Caco-2 (cell line): ENCODE data around the gene ATXN1. TPM values are rescaled to one million over a fixed set of nuclear protein-coding genes. Genes with fewer than 3 reads are reported as not detected.
A peak's percentile ranks its signal among the peaks of the same experiment; 100 is the strongest.

Experiments
- BruUV-seq: library from RNA; stranded (reverse); fragments of 400-500 nt; replicated peaks from 2 replicates; lab custom pipeline; 2021; lab: Mats Ljungman, UMichigan
- CTCF ChIA-PET: fragments of 300-600 bp; sonication (Branson Sonifier 250); formaldehyde crosslinking; loops from one replicate; lab custom pipeline; 2022; ENCODE audit warnings: antibody characterized with exemption; lab: Charles Lee
- POLR2A ChIA-PET: fragments of 300-600 bp; sonication (Branson Sonifier 250); formaldehyde crosslinking; loops from one replicate; lab custom pipeline; 2022; ENCODE audit warnings: antibody characterized with exemption; lab: Charles Lee
- DNase-seq, 2 experiments: peaks; one replicate each; pipeline versions ENCODE4 v3.0.0 to v3.0.0-alpha.2; 2020 to 2022
- H3K27me3 ChIP-seq: replicated peaks from 2 replicates; pipeline ENCODE4 v1.6.0; 2011; ENCODE audit warnings: low read length; ENCODE audit not compliant: control insufficient read depth, insufficient read depth
- H3K36me3 ChIP-seq: 2 replicates; pipeline ENCODE4 v1.5.1; 2011; ENCODE audit warnings: low read length; ENCODE audit not compliant: control insufficient read depth, insufficient read depth
- H3K4me1 ChIP-seq: fragments of 250-450 bp; sonication (Bioruptor Pico); 2 replicates; pipeline ENCODE4 v1.5.1; 2020; ENCODE audit warnings: mild to moderate bottlenecking
- H3K4me3 ChIP-seq: 2 replicates; pipeline ENCODE4 v1.5.1; 2011; ENCODE audit warnings: low read depth, mild to moderate bottlenecking, control low read depth, low read length
- H3K9me3 ChIP-seq: fragments of 250-450 bp; sonication (Bioruptor Pico); 2 replicates; pipeline ENCODE4 v1.5.1; 2020; ENCODE audit warnings: mild to moderate bottlenecking, moderate library complexity
- H3K27ac Mint-ChIP-seq: one replicate; pipeline ENCODE4 v1.8.0; 2022; ENCODE audit warnings: mixed read lengths; ENCODE audit not compliant: unreplicated experiment
- H3K27me3 Mint-ChIP-seq: one replicate; pipeline ENCODE4 v1.8.0; 2022; ENCODE audit warnings: mixed read lengths; ENCODE audit not compliant: insufficient read depth, unreplicated experiment
- H3K36me3 Mint-ChIP-seq: one replicate; pipeline ENCODE4 v1.8.0; 2022; ENCODE audit warnings: mild to moderate bottlenecking, mixed read lengths; ENCODE audit not compliant: insufficient read depth, unreplicated experiment
- H3K4me1 Mint-ChIP-seq: one replicate; pipeline ENCODE4 v1.8.0; 2022; ENCODE audit warnings: low read depth, mixed read lengths; ENCODE audit not compliant: unreplicated experiment
- H3K4me3 Mint-ChIP-seq: one replicate; pipeline ENCODE4 v1.8.0; 2022; ENCODE audit warnings: mild to moderate bottlenecking, moderate library complexity, mixed read lengths; ENCODE audit not compliant: unreplicated experiment
- H3K9me3 Mint-ChIP-seq: one replicate; pipeline ENCODE4 v1.8.0; 2022; ENCODE audit warnings: mixed read lengths; ENCODE audit not compliant: unreplicated experiment
- intact Hi-C: fragments of 100-400 bp; cut with micrococcal nuclease; formaldehyde crosslinking; loops from one replicate; pipeline ENCODE4 v1.10.0; 2022; ENCODE audit not compliant: unreplicated experiment
- total RNA-seq: library from RNA; stranded (reverse); gene quantifications from 2 replicates; pipeline ENCODE4 v1.2.3, GENCODE V29; 2022
- TF ChIP-seq, protein P1 (sequence below), 2 experiments: fragments of 200-600 bp in 1 of 2; IDR thresholded peaks; 1 replicate in 1 of 2; 2 replicates in 1 of 2; pipeline versions ENCODE4 v1.5.1 to v1.8.0; 2011 to 2022; ENCODE audit warnings: antibody characterized with exemption in 1 of 2, control low read depth in 1 of 2, inconsistent platforms in 1 of 2, low read depth in 1 of 2, low read length in 1 of 2, mild to moderate bottlenecking in 1 of 2, moderate library complexity in 1 of 2; ENCODE audit not compliant: insufficient read depth in 1 of 2, severe bottlenecking in 1 of 2, unreplicated experiment in 1 of 2

ATXN1 gene
- total RNA-seq, 1 experiment from 2014 or later, result 14.2 TPM

DNA sequence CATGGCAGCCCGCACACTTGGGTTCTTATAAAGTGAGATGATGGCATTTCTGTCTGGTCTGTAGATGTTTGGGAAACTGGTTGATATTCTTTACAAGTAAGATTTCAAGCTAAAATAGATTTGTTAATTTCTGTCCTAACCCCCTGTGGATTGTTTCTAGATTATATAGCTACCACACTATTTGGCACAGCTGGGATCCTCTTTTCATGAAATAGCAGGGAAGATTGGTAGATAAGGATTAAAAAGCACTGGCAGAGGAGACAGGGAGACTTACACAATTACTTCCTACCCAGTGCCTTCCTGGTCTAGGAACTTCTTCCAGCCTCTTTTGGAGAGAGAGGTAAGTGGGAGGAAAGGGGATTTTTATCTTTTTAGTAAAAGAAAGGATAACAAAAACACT is 13.2 kb upstream of the ATXN1 start:
- TF ChIP-seq, protein P1, sequence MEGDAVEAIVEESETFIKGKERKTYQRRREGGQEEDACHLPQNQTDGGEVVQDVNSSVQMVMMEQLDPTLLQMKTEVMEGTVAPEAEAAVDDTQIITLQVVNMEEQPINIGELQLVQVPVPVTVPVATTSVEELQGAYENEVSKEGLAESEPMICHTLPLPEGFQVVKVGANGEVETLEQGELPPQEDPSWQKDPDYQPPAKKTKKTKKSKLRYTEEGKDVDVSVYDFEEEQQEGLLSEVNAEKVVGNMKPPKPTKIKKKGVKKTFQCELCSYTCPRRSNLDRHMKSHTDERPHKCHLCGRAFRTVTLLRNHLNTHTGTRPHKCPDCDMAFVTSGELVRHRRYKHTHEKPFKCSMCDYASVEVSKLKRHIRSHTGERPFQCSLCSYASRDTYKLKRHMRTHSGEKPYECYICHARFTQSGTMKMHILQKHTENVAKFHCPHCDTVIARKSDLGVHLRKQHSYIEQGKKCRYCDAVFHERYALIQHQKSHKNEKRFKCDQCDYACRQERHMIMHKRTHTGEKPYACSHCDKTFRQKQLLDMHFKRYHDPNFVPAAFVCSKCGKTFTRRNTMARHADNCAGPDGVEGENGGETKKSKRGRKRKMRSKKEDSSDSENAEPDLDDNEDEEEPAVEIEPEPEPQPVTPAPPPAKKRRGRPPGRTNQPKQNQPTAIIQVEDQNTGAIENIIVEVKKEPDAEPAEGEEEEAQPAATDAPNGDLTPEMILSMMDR (IDR thresholded peaks at IDR 0.05; ENCODE audit: insufficient read depth in 1 of 2, low read depth in 1 of 2, low read length in 1 of 2, severe bottlenecking in 1 of 2, unreplicated experiment in 1 of 2), result no peak
- CTCF ChIA-PET, result no interaction called here
- H3K36me3 ChIP-seq, result no peaks in the 10 kb centered on the region
- no peak overlapping the region for H3K4me3 ChIP-seq
- POLR2A ChIA-PET, result interaction anchor here (0.6 kb wide), 1 partner anchor 200 kb away, joined by 5 read pairs; no protein-coding TSS in a partner anchor
- no peak overlapping the region for H3K4me3 Mint-ChIP-seq
- peaks cover 3% of the 10 kb centered on the region for H3K27me3 Mint-ChIP-seq
- peaks cover 4% of the 10 kb centered on the region for H3K36me3 Mint-ChIP-seq
- no peak for DNase-seq
- no peaks in the 10 kb centered on the region for H3K27me3 ChIP-seq
- H3K4me1 Mint-ChIP-seq, result peaks cover 17% of the 10 kb centered on the region
- intact Hi-C loops, result no loop called here
- H3K9me3 Mint-ChIP-seq, result no peaks in the 10 kb centered on the region
- H3K4me1 ChIP-seq, result peaks cover 3% of the 10 kb centered on the region
- no peaks in the 10 kb centered on the region for H3K9me3 ChIP-seq
- no peak overlapping the region for H3K27ac Mint-ChIP-seq
- BruUV-seq, result no TSS peak

DNA sequence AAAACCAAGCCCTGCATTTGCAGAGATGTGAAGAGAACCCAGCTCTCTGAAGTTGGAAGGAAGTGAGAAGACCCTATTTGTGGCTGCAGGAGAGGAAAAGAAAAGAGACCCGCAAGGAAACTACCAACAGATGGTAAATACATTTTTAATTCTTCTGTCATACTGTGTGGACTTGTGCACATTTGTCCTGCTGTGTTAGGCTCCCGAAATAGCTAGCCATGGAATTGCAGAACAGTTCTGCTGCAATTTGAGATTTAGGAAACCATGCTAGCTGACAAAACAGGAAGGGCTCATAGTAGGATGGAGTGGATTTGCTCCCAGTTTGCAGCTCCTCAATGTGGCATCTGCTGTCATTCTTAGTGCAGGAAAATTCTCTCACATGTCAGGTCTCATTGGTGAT is 12.1 kb upstream of the ATXN1 start:
- ChIA-PET CTCF (interaction anchor here (0.6 to 0.7 kb wide), 2 partner anchors 319 to 440 kb away, joined by 3 to 7 read pairs; no protein-coding TSS in a partner anchor), POLR2A (no interaction called here)
- no peak overlapping the region for H3K27ac Mint-ChIP-seq
- Histone ChIP-seq H3K4me3 (no peak overlapping the region), H3K9me3 (no peaks in the 10 kb centered on the region), H3K36me3 (no peaks in the 10 kb centered on the region), H3K4me1 (peaks cover 12% of the 10 kb centered on the region), H3K27me3 (no peaks in the 10 kb centered on the region)
- no peaks in the 10 kb centered on the region for H3K9me3 Mint-ChIP-seq
- DNase-seq, result no peak
- TF ChIP-seq, protein P1 (IDR thresholded peaks at IDR 0.05; ENCODE audit: insufficient read depth in 1 of 2, low read depth in 1 of 2, low read length in 1 of 2, severe bottlenecking in 1 of 2, unreplicated experiment in 1 of 2), result no peak
- no peak overlapping the region for H3K4me3 Mint-ChIP-seq
- peaks cover 3% of the 10 kb centered on the region for H3K27me3 Mint-ChIP-seq
- no TSS peak for BruUV-seq
- H3K4me1 Mint-ChIP-seq, result peaks cover 24% of the 10 kb centered on the region
- intact Hi-C loops, result no loop called here
- H3K36me3 Mint-ChIP-seq, result peaks cover 4% of the 10 kb centered on the region

DNA sequence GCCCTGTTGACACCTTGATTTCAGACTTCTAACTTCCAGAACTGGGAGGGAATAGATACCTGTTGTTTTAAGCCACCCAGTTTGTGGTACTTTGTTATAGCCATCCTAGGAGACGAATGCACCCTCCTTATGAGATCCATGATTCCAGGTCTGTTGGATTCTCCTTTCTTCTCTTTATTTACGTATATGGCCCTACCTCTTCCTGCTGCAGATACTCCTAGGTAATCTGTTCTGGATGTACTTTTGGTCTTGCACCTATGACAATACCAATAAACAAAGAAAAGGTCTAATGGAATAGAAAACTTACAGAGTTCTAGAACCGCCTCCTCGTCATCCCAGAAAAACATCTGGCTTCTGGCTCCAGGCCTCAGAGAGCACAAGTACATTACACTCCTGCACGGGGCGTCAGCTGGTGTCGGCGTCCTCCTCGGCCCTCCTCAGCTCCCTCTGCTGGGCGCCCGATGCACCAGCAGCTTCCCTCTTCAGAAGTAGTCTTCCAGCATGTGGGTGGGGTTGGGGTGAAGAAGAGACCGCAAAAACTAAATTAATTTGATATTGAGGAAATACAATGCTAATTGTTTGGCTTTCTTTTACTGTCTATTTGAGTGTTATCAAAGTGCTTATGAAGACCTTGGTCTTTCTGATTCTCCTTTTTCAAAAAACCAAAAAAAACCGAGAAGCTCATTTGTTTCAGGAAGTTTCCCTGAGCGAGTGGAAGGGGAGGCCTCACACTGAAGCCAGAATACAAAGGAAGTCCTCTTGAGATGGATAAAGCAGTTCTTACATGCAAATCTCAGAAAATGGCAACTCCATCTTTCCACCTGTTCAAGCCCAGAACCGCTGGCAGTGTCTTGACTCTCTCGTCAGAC is 9.7 kb upstream of the ATXN1 start:
- H3K27me3 Mint-ChIP-seq, result peaks cover 3% of the 10 kb centered on the region
- TF ChIP-seq, protein P1 (IDR thresholded peaks at IDR 0.05; ENCODE audit: insufficient read depth in 1 of 2, low read depth in 1 of 2, low read length in 1 of 2, severe bottlenecking in 1 of 2, unreplicated experiment in 1 of 2), result peak; percentile 87 to 95
- no peak overlapping the region for H3K4me3 Mint-ChIP-seq
- H3K9me3 Mint-ChIP-seq, result no peaks in the 10 kb centered on the region
- peaks cover 24% of the 10 kb centered on the region for H3K4me1 Mint-ChIP-seq
- H3K36me3 Mint-ChIP-seq, result peaks cover 4% of the 10 kb centered on the region
- no peak overlapping the region for H3K27ac Mint-ChIP-seq
- Histone ChIP-seq H3K36me3 (no peaks in the 10 kb centered on the region), H3K27me3 (no peaks in the 10 kb centered on the region), H3K4me3 (no peak overlapping the region), H3K4me1 (peaks cover 12% of the 10 kb centered on the region), H3K9me3 (no peaks in the 10 kb centered on the region)
- no TSS peak for BruUV-seq
- DNase-seq, result peak; percentile 68 to 78
- intact Hi-C loops, result loop anchor here (1.0 to 2.0 kb wide), 2 partner anchors 260 to 437 kb away; no protein-coding TSS in a partner anchor
- CTCF ChIA-PET, result interaction anchor here (0.6 to 1.3 kb wide), 14 partner anchors 8 to 439 kb away, joined by 3 to 8 read pairs (median 4); partner anchors contain the start of gene ATXN1
- POLR2A ChIA-PET, result no interaction called here
